ENCODE measurements around the gene PTCD1.

DNA sequence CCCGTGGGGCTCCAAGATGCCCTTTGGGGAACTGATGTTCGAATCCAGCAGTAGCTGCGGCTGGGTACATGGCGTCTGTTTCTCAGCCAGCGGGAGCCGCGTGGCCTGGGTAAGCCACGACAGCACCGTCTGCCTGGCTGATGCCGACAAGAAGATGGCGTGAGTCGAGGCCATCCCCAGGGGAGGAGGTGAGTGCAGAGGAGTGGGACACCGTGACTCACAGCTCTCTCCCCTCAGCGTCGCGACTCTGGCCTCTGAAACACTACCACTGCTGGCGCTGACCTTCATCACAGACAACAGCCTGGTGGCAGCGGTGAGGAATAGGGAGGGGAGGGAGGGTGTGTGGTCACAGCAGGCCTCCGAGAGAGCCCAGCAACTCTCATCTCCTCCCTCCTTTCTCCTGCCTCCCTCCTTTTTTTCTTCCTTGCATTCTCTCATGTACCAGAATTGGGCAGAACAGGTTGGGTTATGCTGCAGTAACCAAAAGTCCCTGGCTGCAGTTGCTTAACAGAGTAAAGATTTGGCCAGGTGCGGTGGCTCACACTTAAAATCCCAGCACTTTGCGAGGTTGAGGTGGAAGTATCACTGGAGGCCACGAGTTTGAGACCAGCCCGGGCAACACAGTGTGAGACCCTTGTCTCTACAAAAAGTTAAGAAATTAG is 47.5 kb downstream of the PTCD1 start:
- TF ChIP-seq EZH2 (IDR thresholded peaks at IDR 0.05) (no peak), POLR2AphosphoS5 (IDR thresholded peaks at IDR 0.05; ENCODE audit: borderline replicate concordance, low read depth, low read length) (no peak)

All from SK-N-MC (cell line).